Activated CD8-positive, alpha-beta memory T cell treated with anti-CD3 and anti-CD28 coated beads, Interleukin-2, amount 50 U/mL, for 4 hours (primary cell): Measurements from ENCODE around the gene DDA1.
A peak's percentile ranks its signal among the peaks of the same experiment; 100 is the strongest.

Experiments used
- DNase-seq: peaks from one replicate; pipeline ENCODE4 v3.0.0-alpha.2; 2020

Gene DDA1

GRCh38 chr19:17330262-17331044, 21.1 kb downstream of the DDA1 start:
- no peak for DNase-seq

- no peak for DNase-seq
Observed at GRCh38 chr19:17331045-17331558, 21.7 kb downstream of the DDA1 start.

- DNase-seq = no peak
Observed at GRCh38 chr19:17332360-17332676, 23.0 kb downstream of the DDA1 start.

- no peak for DNase-seq
Observed at GRCh38 chr19:17332677-17333581, 23.6 kb downstream of the DDA1 start.

- peak; percentile 78 for DNase-seq
Observed at GRCh38 chr19:17333611-17334413, 24.4 kb downstream of the DDA1 start.

GRCh38 chr19:17334414-17335409, 25.3 kb downstream of the DDA1 start, which contains the start of gene ANO8:
TSS of gene ANO8 (minus strand) at chr19:17334855. CDS start at chr19:17334670, 185 bp downstream.
- DNase-seq = peak; percentile 96

- DNase-seq = no peak
Observed at GRCh38 chr19:17335575-17335974, 26.2 kb downstream of the DDA1 start.

- DNase-seq = peak; percentile 96
Observed at GRCh38 chr19:17336872-17337674, 27.7 kb downstream of the DDA1 start, which contains the start of gene GTPBP3. TSS of gene GTPBP3 (plus strand) at chr19:17337553. CDS start at chr19:17337612, 59 bp downstream.

- peak; percentile 38 for DNase-seq
Observed at GRCh38 chr19:17337675-17338432, 28.5 kb downstream of the DDA1 start.

- DNase-seq = no peak
Observed at GRCh38 chr19:17338433-17339078, 29.2 kb downstream of the DDA1 start.

- no peak for DNase-seq
Observed at GRCh38 chr19:17339088-17339741, 29.9 kb downstream of the DDA1 start.

GRCh38 chr19:17340302-17340870, 31.0 kb downstream of the DDA1 start:
- DNase-seq = no peak

GRCh38 chr19:17340871-17341357, 31.6 kb downstream of the DDA1 start:
- DNase-seq = no peak

- no peak for DNase-seq
Observed at GRCh38 chr19:17341386-17341785, 32.0 kb downstream of the DDA1 start.

- DNase-seq = no peak
Observed at GRCh38 chr19:17341845-17342244, 32.5 kb downstream of the DDA1 start.

- DNase-seq = peak; percentile 79
Observed at GRCh38 chr19:17346109-17346671, 36.8 kb downstream of the DDA1 start.

- no peak for DNase-seq
Observed at GRCh38 chr19:17347361-17347760, 38.0 kb downstream of the DDA1 start.

GRCh38 chr19:17347877-17348276, 38.5 kb downstream of the DDA1 start:
- DNase-seq = no peak
